Natural killer cell (primary cell): ENCODE data around the gene GABRB3. TPM values are rescaled to one million over a fixed set of nuclear protein-coding genes. Genes with fewer than 3 reads are reported as not detected.

Source experiments
- ATAC-seq, 3 donors: fragments of 150-1000 bp in 2 of 3; fragments of 200-7000 bp in 1 of 3; cut with Tn5 transposase; 1 replicate in 1 of 3; 2 replicates in 2 of 3; pipeline ENCODE4 v1.10.0; 2021; ENCODE audit warnings: mild to moderate bottlenecking in 2 of 3, moderate library complexity in 2 of 3
- DNase-seq, 2 donors: peaks; one replicate each; pipeline versions ENCODE4 v3.0.0 to v3.0.0-alpha.2; 2013 to 2021; ENCODE audit warnings: mixed read lengths in 1 of 2
- H3K27ac ChIP-seq: one replicate; pipeline ENCODE4 v1.5.1; 2013; ENCODE audit warnings: mild to moderate bottlenecking, low read length
- H3K27me3 ChIP-seq: one replicate; pipeline ENCODE4 v1.6.1; 2013; ENCODE audit warnings: low read length; ENCODE audit not compliant: control insufficient read depth, insufficient read depth
- H3K36me3 ChIP-seq: one replicate; pipeline ENCODE4 v1.6.1; 2013; ENCODE audit warnings: low read length; ENCODE audit not compliant: control insufficient read depth, insufficient read depth
- H3K4me1 ChIP-seq: one replicate; pipeline ENCODE4 v1.6.1; 2013; ENCODE audit warnings: low read length; ENCODE audit not compliant: control insufficient read depth, insufficient read depth
- H3K4me3 ChIP-seq: one replicate; pipeline ENCODE4 v1.5.1; 2013; ENCODE audit warnings: low read length
- H3K9me3 ChIP-seq: one replicate; pipeline ENCODE4 v1.6.1; 2013; ENCODE audit warnings: low read length; ENCODE audit not compliant: control insufficient read depth, insufficient read depth
- H3K27ac Mint-ChIP-seq, 2 donors: one replicate each; pipeline ENCODE4 v1.8.0; 2022; ENCODE audit warnings: mild to moderate bottlenecking in 2 of 2, mixed read lengths in 2 of 2, moderate library complexity in 1 of 2
- H3K27me3 Mint-ChIP-seq, 2 donors: one replicate each; pipeline ENCODE4 v1.8.0; 2022; ENCODE audit warnings: low read depth in 2 of 2, mixed read lengths in 2 of 2
- H3K36me3 Mint-ChIP-seq: one replicate; pipeline ENCODE4 v1.8.0; 2022; ENCODE audit warnings: mixed read lengths
- H3K4me1 Mint-ChIP-seq, 2 donors: one replicate each; pipeline ENCODE4 v1.8.0; 2022; ENCODE audit warnings: mixed read lengths in 2 of 2
- H3K4me3 Mint-ChIP-seq: one replicate; pipeline ENCODE4 v1.8.0; 2022; ENCODE audit warnings: mild to moderate bottlenecking, moderate library complexity, mixed read lengths
- H3K9me3 Mint-ChIP-seq, 2 donors: one replicate each; pipeline ENCODE4 v1.8.0; 2022; ENCODE audit warnings: mixed read lengths in 2 of 2
- CTCF ChIP-seq: fragments of 200-600 bp; IDR thresholded peaks from one replicate; pipeline ENCODE4 v1.8.0; 2022; ENCODE audit warnings: antibody characterized with exemption
- WGBS: methylation state at CpG from one replicate; pipeline ENCODE4 v1.1.7; 2013; ENCODE audit warnings: missing lambda C conversion rate; ENCODE audit not compliant: insufficient coverage; 5-methylcytosine and 5-hydroxymethylcytosine counted together
- intact Hi-C: fragments of 100-400 bp; cut with micrococcal nuclease; formaldehyde crosslinking; loops from one replicate; pipeline ENCODE4 v1.14.2; 2022
- total RNA-seq, 4 donors: library from RNA; stranded (reverse); fragments of 120-200 nt in 1 of 4; gene quantifications; one replicate each; pipeline versions ENCODE4 v1.2.3 to v1.2.4, GENCODE V29; 2013 to 2022

The GABRB3 gene
- total RNA-seq, 3 donors from 2014 or later (not counting 1 experiment from before 2014, with no cell fraction given): not detected

DNA sequence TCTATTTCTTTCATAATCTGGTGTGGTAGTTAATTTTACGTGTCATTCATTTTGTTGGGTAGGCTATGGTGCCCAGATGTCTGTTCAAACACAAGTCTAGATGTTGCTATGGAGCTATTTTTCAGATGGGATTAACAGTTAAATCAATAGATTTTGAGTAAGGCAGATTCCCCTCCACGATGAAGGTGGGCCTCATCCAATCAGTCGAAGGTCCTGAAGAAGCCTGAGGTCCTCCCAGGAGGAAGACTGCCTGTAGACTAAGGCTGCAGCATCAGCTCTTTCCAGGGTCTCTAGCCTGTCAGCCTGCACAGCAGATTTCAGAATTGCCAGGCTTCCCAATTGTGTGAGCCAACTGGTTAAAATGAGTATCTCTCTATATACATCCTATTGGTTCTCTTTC, 92.9 kb downstream of the GABRB3 start:
- H3K36me3 ChIP-seq: no peaks in the 10 kb centered on the region
- no peaks in the 10 kb centered on the region for H3K4me1 ChIP-seq
- Mint-ChIP-seq H3K9me3 (peaks cover 13 to 29% of the 10 kb centered on the region in 2 donors), H3K4me3 (no peak overlapping the region), H3K36me3 (no peaks in the 10 kb centered on the region), H3K27ac (no peak overlapping the region), H3K4me1 (no peaks in the 10 kb centered on the region), H3K27me3 (no peaks in the 10 kb centered on the region)
- H3K27me3 ChIP-seq: no peaks in the 10 kb centered on the region
- H3K27ac ChIP-seq: no peak overlapping the region
- DNase-seq (no peak), ATAC-seq (no peak)
- 75% methylated on average over 3 of the region's 3 CpGs for WGBS
- TF ChIP-seq CTCF: no peak
- no peak overlapping the region for H3K4me3 ChIP-seq
- H3K9me3 ChIP-seq: peaks cover 14% of the 10 kb centered on the region
- intact Hi-C loops: no loop called here

DNA sequence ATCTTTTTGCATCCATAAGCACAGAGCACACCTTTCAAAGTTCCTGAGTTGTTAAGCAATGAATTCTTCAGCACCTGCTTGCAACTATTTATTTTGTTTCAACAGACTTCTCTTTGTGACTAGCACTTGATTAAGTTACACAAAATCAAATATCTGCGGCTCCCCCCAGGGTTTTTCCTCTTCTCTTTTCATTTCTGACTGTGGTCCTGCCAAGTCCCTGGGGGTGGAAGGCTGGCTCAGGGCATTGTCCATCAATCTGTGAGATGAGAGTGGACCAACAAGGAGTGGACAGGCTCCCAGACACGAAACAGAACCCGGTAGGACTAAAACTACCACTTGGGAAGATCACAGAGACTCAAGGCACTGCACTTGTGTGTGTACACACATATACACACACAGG, 96.8 kb downstream of the GABRB3 start:
- Mint-ChIP-seq H3K36me3 (no peaks in the 10 kb centered on the region), H3K4me1 (no peaks in the 10 kb centered on the region), H3K4me3 (no peak overlapping the region), H3K27ac (no peak overlapping the region), H3K27me3 (no peaks in the 10 kb centered on the region), H3K9me3 (peaks cover 13 to 26% of the 10 kb centered on the region in 2 donors)
- H3K27me3 ChIP-seq: no peaks in the 10 kb centered on the region
- H3K27ac ChIP-seq: no peak overlapping the region
- ATAC-seq (no peak), DNase-seq (no peak)
- H3K4me3 ChIP-seq: no peak overlapping the region
- no peaks in the 10 kb centered on the region for H3K4me1 ChIP-seq
- WGBS: 74% methylated on average over 3 of the region's 3 CpGs
- no peaks in the 10 kb centered on the region for H3K36me3 ChIP-seq
- no peak for TF ChIP-seq CTCF
- intact Hi-C loops: no loop called here
- no peaks in the 10 kb centered on the region for H3K9me3 ChIP-seq

- Histone ChIP-seq H3K27ac (no peak overlapping the region), H3K4me1 (no peaks in the 10 kb centered on the region), H3K36me3 (no peaks in the 10 kb centered on the region), H3K4me3 (no peak overlapping the region), H3K27me3 (no peaks in the 10 kb centered on the region), H3K9me3 (peaks cover 5% of the 10 kb centered on the region)
- WGBS: 73% methylated on average over 2 of the region's 4 CpGs
- Mint-ChIP-seq H3K36me3 (no peaks in the 10 kb centered on the region), H3K4me1 (no peaks in the 10 kb centered on the region), H3K4me3 (no peak overlapping the region), H3K27me3 (no peaks in the 10 kb centered on the region), H3K27ac (no peak overlapping the region), H3K9me3 (peaks cover 15 to 23% of the 10 kb centered on the region in 2 donors)
- TF ChIP-seq CTCF: no peak
- ATAC-seq: no peak
- intact Hi-C loops: no loop called here
- no peak for DNase-seq
Observed at GRCh38 chr15:26674467-26674866, 98.4 kb downstream of the GABRB3 start.

DNA sequence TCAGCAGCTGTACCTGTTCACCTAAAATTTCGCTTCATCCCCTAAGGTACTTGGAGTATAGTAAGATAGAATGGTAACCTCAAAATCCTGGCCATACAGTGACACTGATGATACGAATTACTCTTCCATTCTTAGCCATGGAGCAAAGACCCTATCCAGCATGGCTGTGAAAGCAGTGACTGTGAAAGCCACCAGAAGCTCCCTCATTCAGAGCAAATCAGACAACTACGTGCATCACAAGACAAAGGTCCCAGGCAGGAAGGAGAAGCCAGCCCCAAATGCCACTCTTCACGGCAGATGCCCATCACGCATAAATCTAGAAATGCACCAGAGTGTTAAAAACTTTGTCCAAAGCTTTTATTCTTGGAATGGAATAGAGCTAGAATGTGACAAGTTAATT, 99.4 kb downstream of the GABRB3 start:
- no peak overlapping the region for H3K27ac Mint-ChIP-seq
- DNase-seq (no peak), ATAC-seq (no peak)
- WGBS: 80% methylated on average over 5 of the region's 5 CpGs
- H3K36me3 ChIP-seq: no peaks in the 10 kb centered on the region
- no peak for TF ChIP-seq CTCF
- no peaks in the 10 kb centered on the region for H3K4me1 ChIP-seq
- H3K9me3 Mint-ChIP-seq: peaks cover 15 to 23% of the 10 kb centered on the region in 2 donors
- intact Hi-C loops: no loop called here
- peaks cover 5% of the 10 kb centered on the region for H3K9me3 ChIP-seq
- H3K36me3 Mint-ChIP-seq: no peaks in the 10 kb centered on the region
- no peak overlapping the region for H3K27ac ChIP-seq
- H3K4me1 Mint-ChIP-seq: no peaks in the 10 kb centered on the region
- no peaks in the 10 kb centered on the region for H3K27me3 ChIP-seq
- no peaks in the 10 kb centered on the region for H3K27me3 Mint-ChIP-seq
- H3K4me3 Mint-ChIP-seq: no peak overlapping the region
- H3K4me3 ChIP-seq: no peak overlapping the region
